GM19324 (cell line): ENCODE data around the gene GOLGA6L2.

ENCODE experiments used
- ATAC-seq: cut with Tn5 transposase; IDR thresholded peaks from one replicate; pipeline ENCODE4 v1.9.1; 2021; ENCODE audit warnings: mild to moderate bottlenecking, moderate library complexity; ENCODE audit not compliant: unreplicated experiment, low FRiP score

Gene GOLGA6L2, protein sequence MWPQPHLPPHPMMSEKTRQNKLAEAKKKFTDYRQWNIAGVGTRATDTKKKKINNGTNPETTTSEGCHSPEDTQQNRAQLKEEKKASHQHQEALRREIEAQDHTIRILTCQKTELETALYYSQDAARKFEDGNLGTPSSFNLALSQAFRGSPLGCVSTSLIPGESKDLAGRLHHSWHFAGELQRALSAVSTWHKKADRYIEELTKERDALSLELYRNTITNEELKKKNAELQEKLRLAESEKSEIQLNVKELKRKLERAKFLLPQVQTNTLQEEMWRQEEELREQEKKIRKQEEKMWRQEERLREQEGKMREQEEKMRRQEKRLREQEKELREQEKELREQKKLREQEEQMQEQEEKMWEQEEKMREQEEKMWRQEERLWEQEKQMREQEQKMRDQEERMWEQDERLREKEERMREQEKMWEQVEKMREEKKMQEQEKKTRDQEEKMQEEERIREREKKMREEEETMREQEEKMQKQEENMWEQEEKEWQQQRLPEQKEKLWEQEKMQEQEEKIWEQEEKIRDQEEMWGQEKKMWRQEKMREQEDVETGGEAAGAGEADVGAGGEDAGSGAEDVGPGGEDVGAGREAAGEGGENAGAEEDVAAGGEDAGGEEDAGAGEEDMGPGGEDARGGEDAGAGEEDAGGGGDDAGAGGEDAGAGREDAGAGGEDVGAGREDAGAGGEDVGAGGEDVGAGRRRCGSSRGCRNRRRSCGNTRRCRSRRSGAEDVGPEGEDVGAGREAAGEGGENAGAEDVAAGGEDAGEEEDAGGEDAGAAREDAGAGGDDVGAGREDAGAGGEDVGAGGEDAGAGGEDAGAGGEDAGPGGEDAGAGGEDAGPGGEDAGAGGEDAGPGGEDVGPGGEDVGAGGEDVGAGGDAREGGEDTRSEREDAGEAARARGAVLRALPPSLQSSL

GRCh38 chr15:23447107-23447500, at the start of gene GOLGA6L2:
TSS of gene GOLGA6L2 (minus strand) at chr15:23447243. CDS start at chr15:23447181, 62 bp downstream.
- no peak for ATAC-seq

DNA sequence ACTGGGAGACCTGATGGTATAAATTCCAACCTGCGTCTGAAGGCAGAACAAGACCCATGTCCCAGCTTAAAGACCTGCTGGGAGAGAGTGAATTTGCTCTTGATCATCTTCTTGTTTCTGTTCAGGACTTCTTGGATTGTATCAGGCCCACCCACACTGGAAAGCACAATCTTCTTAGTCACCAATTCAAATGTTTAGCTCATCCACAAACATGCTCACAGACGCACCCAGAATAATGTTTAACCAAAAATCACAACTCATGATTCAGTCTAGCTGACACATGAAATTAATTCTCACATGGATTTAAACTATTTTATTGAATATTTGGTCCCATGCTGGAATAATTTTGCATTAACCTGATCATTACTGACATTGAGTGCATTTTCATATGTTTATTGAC, 37.8 kb upstream of the GOLGA6L2 start:
- no peak for ATAC-seq

DNA sequence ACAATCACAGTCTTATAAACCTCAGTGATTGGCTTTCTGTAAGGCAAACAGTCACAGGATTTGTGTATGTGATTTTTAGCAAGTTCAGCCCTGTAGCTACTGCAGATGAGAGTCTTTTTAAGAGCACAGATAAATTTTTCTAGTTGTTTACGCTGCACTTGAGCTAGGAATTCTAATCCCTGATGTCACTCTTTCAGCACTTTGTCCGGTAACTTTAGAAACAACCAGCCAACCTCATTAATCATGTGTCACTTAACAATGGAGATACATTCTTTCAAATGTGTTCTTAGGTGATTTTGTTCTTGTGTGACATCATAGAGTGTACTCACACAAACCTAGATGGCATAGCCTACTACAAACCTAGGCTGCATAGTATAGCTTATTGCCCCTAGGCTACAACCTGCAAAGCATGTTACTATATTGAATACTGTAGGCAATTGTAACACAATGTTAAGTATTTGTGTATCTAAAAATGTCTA, 36.8 kb upstream of the GOLGA6L2 start:
- no peak for ATAC-seq

DNA sequence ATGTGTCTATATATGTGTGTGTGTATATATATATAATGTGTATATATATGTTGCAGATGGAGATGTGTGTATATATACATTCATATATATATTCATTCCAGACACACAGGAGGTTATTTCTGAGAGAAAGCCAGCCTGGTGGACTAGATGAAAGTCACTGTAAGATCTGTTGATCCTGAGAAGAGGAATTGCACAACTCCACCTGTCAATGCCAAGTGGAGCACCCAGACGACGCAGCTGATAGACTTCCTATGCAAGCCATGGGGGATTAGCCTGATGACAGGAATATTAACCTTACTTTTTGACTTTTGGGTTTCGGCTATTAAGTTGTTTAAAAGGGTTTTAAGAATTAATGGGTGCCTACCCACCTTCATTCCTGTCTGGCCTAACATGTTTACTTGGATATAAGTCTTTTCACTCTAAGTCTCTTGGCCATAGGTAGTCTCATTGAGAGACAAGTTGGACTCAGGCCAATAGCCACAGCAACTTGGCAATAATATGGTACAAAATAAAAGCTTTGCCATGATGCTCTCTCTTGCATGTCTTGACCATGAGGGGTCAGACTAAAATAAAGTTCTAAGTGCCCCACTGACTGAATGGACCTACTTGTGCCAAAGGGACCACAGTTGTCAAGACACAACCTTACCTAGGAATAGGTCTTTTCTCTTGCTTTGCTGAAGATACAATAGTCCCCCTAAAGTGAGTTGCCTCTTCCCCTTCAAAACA, 35.9 kb upstream of the GOLGA6L2 start:
- ATAC-seq, result no peak

- ATAC-seq, result no peak
Measured at GRCh38 chr15:23482228-23482627, 35.2 kb upstream of the GOLGA6L2 start.

GRCh38 chr15:23477920-23478319, 30.9 kb upstream of the GOLGA6L2 start:
- no peak for ATAC-seq

GRCh38 chr15:23472678-23473077, 25.6 kb upstream of the GOLGA6L2 start:
- no peak for ATAC-seq

GRCh38 chr15:23472033-23472432, 25.0 kb upstream of the GOLGA6L2 start:
- no peak for ATAC-seq

DNA sequence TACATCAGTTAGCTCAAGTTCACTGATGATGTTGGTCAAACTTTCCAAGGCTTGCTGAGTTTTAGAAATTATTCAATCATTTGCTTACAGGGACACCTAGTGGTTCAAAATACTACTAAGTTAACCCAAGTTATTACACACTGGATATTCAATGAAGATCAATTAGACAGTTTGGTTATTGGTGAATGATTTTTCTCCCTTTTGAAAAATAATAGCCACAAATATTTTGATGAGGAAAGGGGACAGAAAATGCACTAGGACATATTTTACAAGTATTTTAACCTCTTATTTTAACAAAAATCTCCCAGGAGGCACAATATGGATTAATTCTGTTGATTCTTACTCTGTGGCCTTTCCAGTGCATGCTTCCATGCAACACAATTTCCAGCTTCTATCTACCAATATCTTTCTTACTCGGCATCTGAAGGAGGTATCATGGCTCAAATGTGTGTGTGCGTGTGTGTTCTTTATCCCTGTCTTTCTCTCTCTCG, 20.1 kb upstream of the GOLGA6L2 start:
- no peak for ATAC-seq

DNA sequence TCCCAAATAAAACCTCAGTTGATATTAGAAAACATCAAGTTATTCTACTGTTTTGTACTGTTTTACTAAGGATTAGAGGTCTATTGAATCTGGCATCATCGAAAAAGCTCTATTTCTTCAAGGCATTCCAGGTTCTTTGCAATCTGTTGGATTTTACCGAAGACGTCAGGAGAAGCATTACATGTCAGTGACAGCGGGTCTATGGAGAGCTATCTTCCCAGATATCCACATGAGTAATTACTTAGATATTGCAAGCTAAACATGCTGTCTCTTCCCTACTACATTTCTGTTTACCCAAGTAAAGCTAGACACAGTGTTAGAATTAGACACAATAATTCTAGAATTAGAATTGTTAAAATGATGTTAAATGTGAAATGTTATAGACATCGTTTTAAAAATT, 10.8 kb upstream of the GOLGA6L2 start:
- no peak for ATAC-seq

DNA sequence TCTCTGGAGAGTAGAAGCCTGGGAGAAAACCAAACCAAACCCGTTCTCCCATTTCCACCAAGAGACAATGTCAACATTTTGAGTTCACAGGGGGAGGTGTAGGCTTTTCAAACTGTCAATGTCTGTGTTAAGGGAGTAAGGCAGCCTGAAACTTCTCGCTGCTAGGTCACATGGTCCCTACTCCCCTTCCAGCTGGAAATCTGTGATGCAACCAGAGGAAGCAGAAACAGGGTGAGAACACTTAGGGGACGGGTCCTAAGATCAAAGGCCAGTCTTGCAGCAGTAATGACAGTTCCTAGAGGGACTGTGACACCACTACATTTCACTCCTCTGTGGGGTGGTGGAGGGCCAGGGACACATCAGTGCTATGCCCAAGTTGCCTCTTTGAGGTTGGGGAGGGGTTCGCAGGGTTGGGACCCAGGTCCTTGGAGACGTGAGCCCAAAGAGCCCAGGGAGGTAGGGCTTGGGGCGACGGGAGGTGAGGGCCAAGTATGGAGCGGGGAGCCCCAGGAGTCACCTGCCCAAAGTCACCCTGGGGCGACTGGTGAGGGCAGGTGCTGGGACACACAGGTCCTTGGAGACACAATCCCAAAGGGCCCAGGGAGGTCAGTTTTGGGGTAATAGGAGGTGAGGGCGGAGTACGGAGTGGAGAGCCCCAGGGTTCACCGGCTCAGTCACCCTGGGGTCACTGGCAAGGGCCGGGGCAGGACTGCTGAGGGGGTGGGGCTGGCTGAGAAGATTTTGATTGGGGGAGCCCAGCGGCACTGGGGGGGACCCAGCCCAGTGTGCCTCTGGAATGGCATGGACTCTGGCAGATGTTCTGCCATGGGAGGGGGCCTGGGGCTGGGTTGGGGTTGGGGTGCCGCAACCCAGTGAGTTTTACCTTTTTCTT, 582 bp downstream of the GOLGA6L2 start:
- no peak for ATAC-seq

DNA sequence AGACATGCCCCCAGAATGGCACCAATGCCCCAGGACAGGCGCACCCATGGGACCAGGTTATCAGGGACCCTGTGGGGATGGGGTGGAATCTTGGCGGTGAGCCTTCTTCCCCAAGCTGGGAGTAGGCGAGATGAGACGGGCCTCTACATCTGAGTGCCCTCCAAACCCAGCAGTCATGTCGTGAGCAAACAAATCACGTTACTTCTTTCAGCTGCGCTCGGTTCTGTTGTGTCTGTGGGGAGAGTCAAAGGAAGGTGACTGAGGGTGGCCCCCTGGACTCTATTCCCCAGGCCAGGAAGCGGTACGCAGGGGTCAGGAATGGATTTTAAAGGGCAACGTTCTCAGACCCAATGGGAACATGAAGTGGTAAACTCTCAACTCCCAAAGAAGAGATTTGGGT, 2.8 kb downstream of the GOLGA6L2 start:
- no peak for ATAC-seq

- ATAC-seq, result no peak
Measured at GRCh38 chr15:23441204-23441603, 5.8 kb downstream of the GOLGA6L2 start.

- no peak for ATAC-seq
Measured at GRCh38 chr15:23440596-23440995, 6.4 kb downstream of the GOLGA6L2 start.

GRCh38 chr15:23439513-23439912, 7.5 kb downstream of the GOLGA6L2 start:
- no peak for ATAC-seq

- ATAC-seq, result no peak
Measured at GRCh38 chr15:23438816-23439466, 8.1 kb downstream of the GOLGA6L2 start.

DNA sequence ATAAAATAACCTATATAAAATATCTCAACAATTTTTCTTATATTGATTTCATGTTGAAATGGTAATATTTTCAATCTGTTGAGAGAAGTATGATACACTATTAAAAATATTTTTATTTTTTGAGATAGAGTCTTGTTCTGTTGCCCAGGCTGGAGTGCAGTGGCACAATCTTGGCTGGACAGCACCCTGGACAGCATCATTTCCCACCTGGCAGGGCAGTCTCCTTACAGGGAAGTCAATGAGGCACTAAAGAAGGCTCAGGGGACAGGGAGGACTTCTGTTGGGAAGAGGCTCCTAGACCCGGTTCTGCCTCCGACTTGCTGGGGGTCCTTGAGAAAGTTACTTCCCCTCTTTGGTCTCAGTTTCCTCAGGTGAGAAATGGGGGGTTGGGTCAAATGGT, 9.4 kb downstream of the GOLGA6L2 start:
- no peak for ATAC-seq

GRCh38 chr15:23437146-23437545, 9.9 kb downstream of the GOLGA6L2 start:
- no peak for ATAC-seq

GRCh38 chr15:23436421-23436820, 10.6 kb downstream of the GOLGA6L2 start:
- no peak for ATAC-seq
